Fibroblast of mammary gland (primary cell): ENCODE results near the gene TMEM132E.
A peak's percentile ranks its signal among the peaks of the same experiment; 100 is the strongest.

Source experiments
- DNase-seq: peaks from one replicate; pipeline ENCODE4 v3.0.0-alpha.2; 2010; ENCODE audit warnings: low read depth
- H3K4me3 ChIP-seq: 2 replicates; pipeline ENCODE4 v1.5.1; 2011; ENCODE audit warnings: low read depth, mild to moderate bottlenecking, low read length, moderate library complexity; ENCODE audit not compliant: control insufficient read depth
- TF ChIP-seq, protein P1 (sequence below): conservative IDR thresholded peaks from 2 replicates; pipeline ENCODE4 v1.5.1; 2011; ENCODE audit warnings: low read depth, low read length, inconsistent platforms; ENCODE audit not compliant: control insufficient read depth, insufficient read depth

Gene TMEM132E

DNA sequence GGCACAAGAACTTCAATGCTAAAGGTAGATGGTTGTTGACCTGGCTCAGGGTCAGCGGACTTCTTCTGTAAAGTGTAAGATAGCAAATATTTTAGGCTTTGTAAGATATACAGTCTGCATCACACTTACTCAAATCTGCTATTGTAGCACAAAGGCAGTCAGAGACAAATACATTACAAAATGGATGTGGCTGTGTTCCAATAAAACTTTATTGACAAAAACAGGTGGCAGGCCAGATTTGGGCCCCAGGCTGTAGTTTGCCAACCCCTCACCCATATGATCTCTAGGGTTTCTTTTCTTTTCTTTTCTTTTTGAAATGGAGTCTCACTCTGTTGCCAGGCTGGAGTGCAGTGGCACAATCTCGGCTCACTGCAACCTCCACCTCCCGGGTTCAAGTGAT lies 39.5 kb upstream of the TMEM132E start:
- TF ChIP-seq, protein P1, sequence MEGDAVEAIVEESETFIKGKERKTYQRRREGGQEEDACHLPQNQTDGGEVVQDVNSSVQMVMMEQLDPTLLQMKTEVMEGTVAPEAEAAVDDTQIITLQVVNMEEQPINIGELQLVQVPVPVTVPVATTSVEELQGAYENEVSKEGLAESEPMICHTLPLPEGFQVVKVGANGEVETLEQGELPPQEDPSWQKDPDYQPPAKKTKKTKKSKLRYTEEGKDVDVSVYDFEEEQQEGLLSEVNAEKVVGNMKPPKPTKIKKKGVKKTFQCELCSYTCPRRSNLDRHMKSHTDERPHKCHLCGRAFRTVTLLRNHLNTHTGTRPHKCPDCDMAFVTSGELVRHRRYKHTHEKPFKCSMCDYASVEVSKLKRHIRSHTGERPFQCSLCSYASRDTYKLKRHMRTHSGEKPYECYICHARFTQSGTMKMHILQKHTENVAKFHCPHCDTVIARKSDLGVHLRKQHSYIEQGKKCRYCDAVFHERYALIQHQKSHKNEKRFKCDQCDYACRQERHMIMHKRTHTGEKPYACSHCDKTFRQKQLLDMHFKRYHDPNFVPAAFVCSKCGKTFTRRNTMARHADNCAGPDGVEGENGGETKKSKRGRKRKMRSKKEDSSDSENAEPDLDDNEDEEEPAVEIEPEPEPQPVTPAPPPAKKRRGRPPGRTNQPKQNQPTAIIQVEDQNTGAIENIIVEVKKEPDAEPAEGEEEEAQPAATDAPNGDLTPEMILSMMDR: no peak
- H3K4me3 ChIP-seq: no peak overlapping the region
- no peak for DNase-seq

DNA sequence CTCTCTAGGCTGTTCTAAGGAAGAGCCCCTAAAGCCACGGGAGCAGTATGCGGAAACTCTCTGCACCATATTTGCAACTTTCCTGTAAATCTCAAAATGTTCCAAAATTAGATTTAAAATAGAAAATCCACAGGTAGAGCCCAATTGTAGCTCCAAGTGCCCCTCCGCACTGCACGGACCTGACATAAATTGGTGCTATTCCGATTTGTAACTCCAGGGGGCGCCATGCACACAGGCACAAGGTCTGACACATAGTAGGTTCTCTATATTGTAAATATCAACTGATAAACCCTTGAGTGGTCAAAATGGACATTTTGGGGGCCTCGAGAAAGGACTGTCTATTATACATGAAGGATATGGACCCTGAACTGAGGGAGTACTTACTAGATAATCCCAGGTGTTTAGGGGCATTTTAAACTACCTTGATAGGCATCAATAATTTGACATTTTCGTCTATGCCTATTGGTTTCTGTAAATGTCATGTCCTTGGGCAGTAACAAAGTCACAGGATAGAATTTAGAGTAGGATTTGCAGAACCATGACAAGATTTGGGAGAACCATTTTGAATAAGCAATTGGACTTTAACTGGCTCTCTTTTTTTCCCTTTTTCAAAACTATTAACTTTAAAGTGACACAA lies 36.6 kb upstream of the TMEM132E start:
- peak; percentile 14 for DNase-seq
- TF ChIP-seq, protein P1: peak; percentile 83
- H3K4me3 ChIP-seq: no peak overlapping the region

DNA sequence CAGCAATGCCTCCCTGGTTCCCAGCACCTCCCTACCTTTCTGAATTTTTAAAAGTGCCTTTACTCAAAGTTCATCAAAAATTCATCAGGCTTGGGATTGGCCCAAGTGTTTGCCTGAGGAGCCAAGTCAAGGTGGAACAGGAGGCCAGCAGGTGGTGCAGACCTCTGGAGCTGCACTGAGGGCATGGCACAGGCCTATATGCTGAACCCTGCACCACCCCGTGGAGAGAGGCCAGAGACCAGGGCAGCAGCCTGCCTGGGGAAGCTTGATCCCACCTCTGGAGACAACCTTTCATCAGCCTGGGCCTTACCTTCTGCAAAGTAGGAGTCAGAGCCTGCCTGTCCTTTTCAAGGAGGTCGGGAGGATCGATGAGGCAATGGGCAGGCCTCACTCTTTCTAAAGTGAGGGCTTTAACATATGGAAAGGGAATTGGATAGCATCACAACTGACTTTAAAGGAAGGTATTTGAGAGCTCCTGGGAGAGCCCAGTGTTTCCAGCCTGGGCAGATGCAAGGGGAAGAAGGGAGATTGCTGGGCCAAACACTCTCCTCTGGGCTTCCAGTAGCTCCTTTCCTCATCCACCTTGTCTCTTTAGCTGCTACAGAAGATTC lies 31.8 kb upstream of the TMEM132E start:
- no peak for DNase-seq
- no peak overlapping the region for H3K4me3 ChIP-seq
- TF ChIP-seq, protein P1: no peak

DNA sequence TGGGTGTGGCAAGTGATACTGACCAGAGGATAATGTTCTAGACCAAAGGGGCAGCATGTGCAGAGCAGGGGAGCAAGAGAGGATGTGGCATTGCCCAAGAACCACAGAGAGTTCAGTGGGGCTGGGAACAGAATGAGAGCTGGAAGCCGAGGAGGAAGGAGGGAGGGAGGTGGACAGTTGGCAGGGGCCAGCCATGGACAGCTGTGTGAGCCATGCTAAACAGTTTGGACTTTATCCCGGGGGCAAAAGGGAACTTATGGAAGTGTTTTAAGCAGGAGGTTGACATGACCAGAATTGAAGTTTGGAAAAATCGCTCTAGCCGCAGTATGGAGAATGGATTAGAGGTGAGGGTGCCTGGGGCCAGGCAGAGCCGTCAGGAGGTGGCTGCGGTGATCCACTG lies 29.4 kb upstream of the TMEM132E start:
- H3K4me3 ChIP-seq: no peak overlapping the region
- TF ChIP-seq, protein P1: no peak
- DNase-seq: no peak

DNA sequence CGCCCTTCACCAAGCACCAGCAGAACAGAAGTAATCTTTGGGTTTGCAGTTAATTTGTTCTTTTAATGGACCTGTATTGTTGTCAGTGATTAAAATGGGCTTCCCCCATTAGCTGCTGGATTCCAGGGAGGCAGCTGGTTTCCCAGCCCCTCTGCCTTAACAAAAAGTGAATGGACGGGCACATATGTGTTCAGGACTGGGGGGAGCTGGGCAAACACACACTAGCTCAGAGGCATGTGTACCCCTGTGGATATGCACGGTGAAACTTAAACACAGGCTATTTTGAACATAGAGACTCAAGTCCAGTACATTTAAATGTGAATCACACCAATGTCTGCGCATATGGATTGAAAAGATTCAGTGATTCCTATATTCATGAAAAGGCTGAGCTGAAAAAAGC lies 25.5 kb upstream of the TMEM132E start:
- no peak overlapping the region for H3K4me3 ChIP-seq
- TF ChIP-seq, protein P1: no peak
- no peak for DNase-seq

DNA sequence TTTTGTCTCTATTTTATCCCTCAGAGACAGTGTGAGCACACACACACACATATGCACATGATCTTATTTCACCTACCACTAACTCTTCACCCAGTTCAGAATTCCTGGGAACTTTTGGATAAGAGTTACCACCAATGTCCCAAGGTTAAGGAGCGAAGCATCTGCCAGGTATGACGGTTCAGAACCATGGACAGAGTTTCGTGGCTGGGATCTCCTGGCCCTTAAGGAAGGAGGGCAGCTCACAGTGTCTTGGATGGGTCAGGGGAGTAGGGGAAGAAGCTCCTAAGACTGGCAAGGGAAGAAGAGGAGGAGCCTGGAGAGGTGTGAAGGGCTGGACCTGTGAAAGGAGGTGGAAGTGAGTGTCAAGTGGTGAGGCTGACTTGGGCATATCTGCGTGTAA lies 23.0 kb upstream of the TMEM132E start:
- TF ChIP-seq, protein P1: no peak
- DNase-seq: peak; percentile 13

More for the DNA sequence above, 23.0 kb upstream of the TMEM132E start:
- no peak overlapping the region for H3K4me3 ChIP-seq
